ENCODE results near the gene GPR135.

The GPR135 gene

GRCh38 chr14:59474172-59474571 is 9.0 kb upstream of the GPR135 start:
- no peak for TF ChIP-seq TEAD4 (IDR thresholded peaks at IDR 0.05)
- TF ChIP-seq YY1 (IDR thresholded peaks at IDR 0.05; ENCODE audit: low read depth) = no peak
- TF ChIP-seq RAD21 (IDR thresholded peaks at IDR 0.05; ENCODE audit: low read depth) = no peak

GRCh38 chr14:59464486-59465315 is 479 bp downstream of the GPR135 start:
- TF ChIP-seq EP300 (IDR thresholded peaks at IDR 0.05; ENCODE audit: borderline replicate concordance) (no peak), NFIC (IDR thresholded peaks at IDR 0.05) (no peak), MAX (IDR thresholded peaks at IDR 0.05) (peak; percentile 57), EGR1 (IDR thresholded peaks at IDR 0.05) (no peak), YY1 (IDR thresholded peaks at IDR 0.05; ENCODE audit: low read depth) (no peak), ZBTB7A (IDR thresholded peaks at IDR 0.05; ENCODE audit: low read depth) (peak; percentile 63; the same call in 1 of the 2 replicates), TCF12 (IDR thresholded peaks at IDR 0.05; ENCODE audit: low read depth) (no peak), TAF1 (IDR thresholded peaks at IDR 0.05; ENCODE audit: low read depth) (no peak; the same call in 1 of the 2 replicates), TEAD4 (IDR thresholded peaks at IDR 0.05) (no peak), FOXM1 (IDR thresholded peaks at IDR 0.05; ENCODE audit: borderline replicate concordance, low read depth) (no peak), CREB1 (IDR thresholded peaks at IDR 0.05; ENCODE audit: low read depth) (no peak), CEBPB (IDR thresholded peaks at IDR 0.05) (no peak), RAD21 (IDR thresholded peaks at IDR 0.05; ENCODE audit: low read depth) (no peak), USF1 (IDR thresholded peaks at IDR 0.05) (no peak), REST (IDR thresholded peaks at IDR 0.05; ENCODE audit: low read depth) (peak; percentile 42; the same call in 1 of the 2 replicates)

- no peak for TF ChIP-seq TEAD4 (IDR thresholded peaks at IDR 0.05)
- TF ChIP-seq EP300 (IDR thresholded peaks at IDR 0.05; ENCODE audit: borderline replicate concordance) = no peak
- TF ChIP-seq TCF12 (IDR thresholded peaks at IDR 0.05; ENCODE audit: low read depth) = no peak
Measured at GRCh38 chr14:59463787-59464485, 1.2 kb downstream of the GPR135 start.

GRCh38 chr14:59461891-59462290 is 3.3 kb downstream of the GPR135 start:
- TF ChIP-seq CREB1 (IDR thresholded peaks at IDR 0.05; ENCODE audit: low read depth) = no peak
- TF ChIP-seq ZBTB7A (IDR thresholded peaks at IDR 0.05; ENCODE audit: low read depth) = no peak
- TF ChIP-seq USF1 (IDR thresholded peaks at IDR 0.05) = no peak
- TF ChIP-seq MAX (IDR thresholded peaks at IDR 0.05) = no peak
- no peak for TF ChIP-seq EP300 (IDR thresholded peaks at IDR 0.05; ENCODE audit: borderline replicate concordance)
- TF ChIP-seq TCF12 (IDR thresholded peaks at IDR 0.05; ENCODE audit: low read depth) = no peak
- no peak for TF ChIP-seq REST (IDR thresholded peaks at IDR 0.05; ENCODE audit: low read depth)
- no peak for TF ChIP-seq CEBPB (IDR thresholded peaks at IDR 0.05)
- no peak for TF ChIP-seq FOXM1 (IDR thresholded peaks at IDR 0.05; ENCODE audit: borderline replicate concordance, low read depth)
- TF ChIP-seq TAF1 (IDR thresholded peaks at IDR 0.05; ENCODE audit: low read depth) = no peak
- no peak for TF ChIP-seq RAD21 (IDR thresholded peaks at IDR 0.05; ENCODE audit: low read depth)
- TF ChIP-seq NFIC (IDR thresholded peaks at IDR 0.05) = no peak

- TF ChIP-seq EGR1 (IDR thresholded peaks at IDR 0.05) (no peak), USF1 (IDR thresholded peaks at IDR 0.05) (no peak), RAD21 (IDR thresholded peaks at IDR 0.05; ENCODE audit: low read depth) (no peak), EP300 (IDR thresholded peaks at IDR 0.05; ENCODE audit: borderline replicate concordance) (no peak), CEBPB (IDR thresholded peaks at IDR 0.05) (no peak), REST (IDR thresholded peaks at IDR 0.05; ENCODE audit: low read depth) (no peak), CREB1 (IDR thresholded peaks at IDR 0.05; ENCODE audit: low read depth) (no peak), FOXM1 (IDR thresholded peaks at IDR 0.05; ENCODE audit: borderline replicate concordance, low read depth) (no peak), ZBTB7A (IDR thresholded peaks at IDR 0.05; ENCODE audit: low read depth) (no peak), MAX (IDR thresholded peaks at IDR 0.05) (no peak), NFIC (IDR thresholded peaks at IDR 0.05) (no peak), TAF1 (IDR thresholded peaks at IDR 0.05; ENCODE audit: low read depth) (no peak), YY1 (IDR thresholded peaks at IDR 0.05; ENCODE audit: low read depth) (no peak), TEAD4 (IDR thresholded peaks at IDR 0.05) (no peak), TCF12 (IDR thresholded peaks at IDR 0.05; ENCODE audit: low read depth) (no peak)
Measured at GRCh38 chr14:59460378-59460777, 4.8 kb downstream of the GPR135 start.
